IMR-90 (cell line): ENCODE measurements around the gene TNF. TPM values are rescaled to one million over a fixed set of nuclear protein-coding genes. Genes with fewer than 3 reads are reported as not detected.

Source experiments
- ATAC-seq: fragments of 200-7000 bp; cut with Tn5 transposase; 2 replicates; pipeline ENCODE4 v1.9.1; 2020; ENCODE audit warnings: low read depth, mild to moderate bottlenecking, moderate library complexity
- BruUV-seq: library from RNA; stranded (reverse); fragments of 400-500 nt; replicated peaks from 2 replicates; lab custom pipeline; 2021; lab: Mats Ljungman, UMichigan
- CTCF ChIA-PET: fragments of 300-600 bp; formaldehyde crosslinking; extraction: SDS; loops from one replicate; lab custom pipeline; 2021; ENCODE audit warnings: antibody characterized with exemption; lab: Yijun Ruan, JAX
- POLR2A ChIA-PET: fragments of 300-600 bp; sonication (Branson Sonifier 250); formaldehyde crosslinking; loops from one replicate; lab custom pipeline; 2022; ENCODE audit warnings: antibody characterized with exemption; ENCODE audit not compliant: unreplicated experiment; lab: Charles Lee
- DNase-seq: peaks from one replicate; pipeline ENCODE4 v3.0.0; 2013
- H2AFZ ChIP-seq: replicated peaks from 2 replicates; pipeline ENCODE3; 2013; ENCODE audit warnings: low read length, mild to moderate bottlenecking; ENCODE audit not compliant: poor library complexity
- H2AK5ac ChIP-seq: 2 replicates; pipeline ENCODE4 v1.6.1; 2013; ENCODE audit warnings: low read depth, low read length, inconsistent platforms
- H2AK9ac ChIP-seq: replicated peaks from 2 replicates; pipeline ENCODE3; 2013; ENCODE audit warnings: mild to moderate bottlenecking, low read depth, low read length, moderate library complexity; ENCODE audit not compliant: poor library complexity
- H2BK120ac ChIP-seq: 2 replicates; pipeline ENCODE4 v1.6.1; 2013; ENCODE audit warnings: low read depth, low read length, inconsistent platforms
- H2BK15ac ChIP-seq: 3 replicates; pipeline ENCODE4 v1.6.1; 2013; ENCODE audit warnings: low read depth, low read length, inconsistent platforms
- H2BK20ac ChIP-seq: 2 replicates; pipeline ENCODE4 v1.6.1; 2013; ENCODE audit warnings: low read depth, mild to moderate bottlenecking, inconsistent platforms, low read length, moderate library complexity
- H2BK5ac ChIP-seq: 2 replicates; pipeline ENCODE4 v1.6.1; 2013; ENCODE audit warnings: mild to moderate bottlenecking, low read depth, low read length, inconsistent platforms; ENCODE audit not compliant: poor library complexity, severe bottlenecking
- H3K14ac ChIP-seq: replicated peaks from 2 replicates; pipeline ENCODE4 v1.6.1; 2013; ENCODE audit warnings: low read depth, low read length, inconsistent platforms
- H3K18ac ChIP-seq: 2 replicates; pipeline ENCODE4 v1.6.1; 2013; ENCODE audit warnings: low read depth, low read length, control low read depth
- H3K23ac ChIP-seq: 2 replicates; pipeline ENCODE4 v1.6.1; 2013; ENCODE audit warnings: low read depth, low read length, inconsistent platforms
- H3K27ac ChIP-seq: 2 replicates; pipeline ENCODE4 v1.5.1; 2013; ENCODE audit warnings: mild to moderate bottlenecking, control low read depth, low read length; ENCODE audit not compliant: insufficient read depth
- H3K27me3 ChIP-seq: 2 replicates; pipeline ENCODE4 v1.6.1; 2013; ENCODE audit warnings: low read length; ENCODE audit not compliant: control insufficient read depth, insufficient read depth
- H3K36me3 ChIP-seq: 2 replicates; pipeline ENCODE4 v1.6.1; 2013; ENCODE audit warnings: low read length, mixed read lengths; ENCODE audit not compliant: control insufficient read depth, insufficient read depth
- H3K4ac ChIP-seq: 2 replicates; pipeline ENCODE4 v1.6.1; 2013; ENCODE audit warnings: low read depth, low read length, inconsistent platforms
- H3K4me1 ChIP-seq: 2 replicates; pipeline ENCODE4 v1.6.1; 2013; ENCODE audit warnings: low read length, mixed read lengths; ENCODE audit not compliant: control insufficient read depth, insufficient read depth
- H3K4me2 ChIP-seq: 2 replicates; pipeline ENCODE4 v1.6.1; 2013; ENCODE audit warnings: low read depth, mild to moderate bottlenecking, control low read depth, low read length, moderate library complexity
- H3K4me3 ChIP-seq: 2 replicates; pipeline ENCODE4 v1.5.1; 2013; ENCODE audit warnings: low read depth, mild to moderate bottlenecking, control low read depth, low read length, moderate library complexity; ENCODE audit not compliant: insufficient read depth
- H3K56ac ChIP-seq: 2 replicates; pipeline ENCODE4 v1.6.1; 2013; ENCODE audit warnings: low read length, inconsistent platforms; ENCODE audit not compliant: insufficient read depth; ENCODE audit errors: extremely low read depth
- H3K79me1 ChIP-seq, 2 experiments: 2 replicates each; pipeline ENCODE4 v1.6.1; 2013; ENCODE audit warnings: low read length in 2 of 2, inconsistent platforms in 1 of 2, low read depth in 1 of 2
- H3K9ac ChIP-seq: 2 replicates; pipeline ENCODE4 v1.6.1; 2013; ENCODE audit warnings: low read depth, low read length, control low read depth
- H3K9me1 ChIP-seq: 2 replicates; pipeline ENCODE4 v1.6.1; 2013; ENCODE audit warnings: low read length, inconsistent platforms; ENCODE audit not compliant: insufficient read depth
- H3K9me3 ChIP-seq: 2 replicates; pipeline ENCODE4 v1.6.1; 2013; ENCODE audit warnings: low read length; ENCODE audit not compliant: control insufficient read depth, insufficient read depth
- H4K20me1 ChIP-seq: 2 replicates; pipeline ENCODE4 v1.6.1; 2013; ENCODE audit warnings: low read length, inconsistent platforms; ENCODE audit not compliant: insufficient read depth
- H4K5ac ChIP-seq: 2 replicates; pipeline ENCODE4 v1.6.1; 2013; ENCODE audit warnings: mild to moderate bottlenecking, low read depth, low read length, control low read depth
- H4K8ac ChIP-seq, 2 experiments: 2 replicates each; pipeline ENCODE4 v1.6.1; 2013; ENCODE audit warnings: low read depth in 2 of 2, low read length in 2 of 2, control low read depth in 1 of 2, inconsistent platforms in 1 of 2
- H4K91ac ChIP-seq: 2 replicates; pipeline ENCODE4 v1.6.1; 2013; ENCODE audit warnings: low read depth, low read length, inconsistent platforms; ENCODE audit not compliant: insufficient read depth
- BHLHE40 ChIP-seq: fragments of 150-350 bp; IDR thresholded peaks from 2 replicates; pipeline ENCODE4 v1.6.1; 2016; ENCODE audit warnings: mild to moderate bottlenecking, low read depth, low read length
- CEBPB ChIP-seq: IDR thresholded peaks from 2 replicates; pipeline ENCODE4 v1.6.1; 2012; ENCODE audit warnings: low read depth, low read length, improper control_type of control experiment
- CHD1 ChIP-seq: IDR thresholded peaks from 2 replicates; pipeline ENCODE4 v1.6.1; 2012; ENCODE audit warnings: low read depth, low read length, improper control_type of control experiment
- CTCF ChIP-seq: conservative IDR thresholded peaks from 2 replicates; pipeline ENCODE4 v1.5.1; 2012; ENCODE audit warnings: mild to moderate bottlenecking, low read depth, low read length, improper control_type of control experiment
- ELK1 ChIP-seq: fragments of 150-350 bp; IDR thresholded peaks from 2 replicates; pipeline ENCODE4 v1.6.1; 2016; ENCODE audit warnings: low read depth, mild to moderate bottlenecking, low read length, moderate library complexity, borderline replicate concordance
- FOS ChIP-seq: fragments of 150-350 bp; IDR thresholded peaks from 2 replicates; pipeline ENCODE4 v1.6.1; 2016; ENCODE audit warnings: low read depth, low read length
- MXI1 ChIP-seq: IDR thresholded peaks from 2 replicates; pipeline ENCODE4 v1.6.1; 2012; ENCODE audit warnings: low read depth, mild to moderate bottlenecking, low read length, moderate library complexity, borderline replicate concordance
- NFE2L2 ChIP-seq: fragments of 150-350 bp; IDR thresholded peaks from 2 replicates; pipeline ENCODE4 v1.6.1; 2016; ENCODE audit warnings: low read depth, mild to moderate bottlenecking, low read length
- POLR2A ChIP-seq: IDR thresholded peaks from 2 replicates; pipeline ENCODE4 v1.6.1; 2012; ENCODE audit warnings: mild to moderate bottlenecking, low read depth, low read length
- RAD21 ChIP-seq: IDR thresholded peaks from 2 replicates; pipeline ENCODE4 v1.6.1; 2012; ENCODE audit warnings: low read length, improper control_type of control experiment
- RCOR1 ChIP-seq: IDR thresholded peaks from 2 replicates; pipeline ENCODE4 v1.6.1; 2012; ENCODE audit warnings: mild to moderate bottlenecking, low read length, improper control_type of control experiment; ENCODE audit not compliant: insufficient replicate concordance
- RFX5 ChIP-seq: IDR thresholded peaks from 2 replicates; pipeline ENCODE4 v1.8.0; 2012; ENCODE audit warnings: low read depth, mild to moderate bottlenecking, low read length, moderate library complexity
- SMC3 ChIP-seq: fragments of 150-350 bp; IDR thresholded peaks from 2 replicates; pipeline ENCODE4 v1.6.1; 2016; ENCODE audit warnings: low read depth, mild to moderate bottlenecking, antibody characterized with exemption, low read length, moderate library complexity
- USF2 ChIP-seq: fragments of 150-350 bp; IDR thresholded peaks from 2 replicates; pipeline ENCODE4 v1.6.1; 2017; ENCODE audit warnings: mild to moderate bottlenecking, antibody characterized with exemption, low read length, low read depth
- WGBS, 2 experiments: methylation state at CpG; one replicate each; pipeline versions ENCODE4 v1.1.5 to v1.1.7; 2013; ENCODE audit warnings: missing lambda C conversion rate in 2 of 2; ENCODE audit not compliant: insufficient read length in 1 of 2; ENCODE audit errors: extremely low coverage in 2 of 2; 5-methylcytosine and 5-hydroxymethylcytosine counted together
- dilution Hi-C: fragments of 300-500 bp; cut with HindIII; formaldehyde crosslinking; loops from one replicate; pipeline ENCODE4 v1.14.3; 2018; ENCODE audit warnings: low sequenced_read_pairs; ENCODE audit not compliant: unreplicated experiment
- in situ Hi-C: fragments of 300-500 bp; cut with MboI; formaldehyde crosslinking; loops from 3 replicates; pipeline ENCODE4 v1.14.3; 2019; ENCODE audit warnings: low sequenced_read_pairs, inconsistent platforms, mixed read lengths
- intact Hi-C: fragments of 100-400 bp; cut with micrococcal nuclease; formaldehyde crosslinking; loops from 2 replicates; pipeline ENCODE4 v1.10.0; 2022
- polyA plus RNA-seq, 3 experiments: library from polyadenylated mRNA; depleted of rRNA; stranded (reverse); fragments of >200 nt; gene quantifications; 2 replicates each; pipeline ENCODE4 v1.2.3, GENCODE V29; 2012; ENCODE audit warnings: low replicate concordance in 1 of 3
- total RNA-seq: library from RNA; depleted of rRNA; stranded (reverse); fragments of >200 nt; gene quantifications from 2 replicates; pipeline ENCODE4 v1.2.3, GENCODE V29; 2012

TNF gene
- total and polyA plus RNA-seq, 2 of the 4 experiments (the other 2 are of a cell fraction) = not detected

- Histone ChIP-seq H3K4ac (peak within 1 kb of the TSS; percentile 55), H2BK120ac (no peak within 1 kb of the TSS), H3K4me1 (peaks cover 6% of the 10 kb centered on the region), H3K9ac (peak within 1 kb of the TSS; percentile 58), H4K20me1 (peaks cover 3% of the 10 kb centered on the region; the same call in 1 of the 2 replicates), H2BK20ac (no peak within 1 kb of the TSS), H3K23ac (no peak within 1 kb of the TSS), H3K18ac (no peak within 1 kb of the TSS), H4K8ac (peak within 1 kb of the TSS; percentile 28 to 91), H3K56ac (no peak within 1 kb of the TSS), H4K91ac (no peak within 1 kb of the TSS), H3K14ac (peak within 1 kb of the TSS; percentile 54; the same call in 1 of the 2 replicates), H3K9me1 (peaks cover 6% of the 10 kb centered on the region), H3K27ac (peak within 1 kb of the TSS; percentile 13; the same call in 1 of the 2 replicates), H3K4me3 (peak within 1 kb of the TSS; percentile 45), H2AFZ (peak within 1 kb of the TSS; percentile 88), H2BK15ac (no peak within 1 kb of the TSS), H2AK9ac (peak within 1 kb of the TSS; percentile 53), H3K4me2 (peak within 1 kb of the TSS; percentile 88), H2AK5ac (no peak within 1 kb of the TSS; the same call in 1 of the 2 replicates), H3K79me1 (peaks cover 8 to 39% of the 10 kb centered on the region in 2 experiments; a peak in 3 of 4 replicates), H3K27me3 (no peaks in the 10 kb centered on the region), H4K5ac (peak within 1 kb of the TSS; percentile 51), H2BK5ac (peak within 1 kb of the TSS; percentile 37), H3K9me3 (no peaks in the 10 kb centered on the region), H3K36me3 (peaks cover 11% of the 10 kb centered on the region)
- WGBS, 2 experiments = 0% methylated on average over 1 of the region's 11 CpGs; no CpG with 5 or more reads in 1 of the 2 experiments
- dilution Hi-C loops = no loop called here
- DNase-seq (peak; percentile 93), ATAC-seq (peak; percentile 81)
- ChIA-PET CTCF (interaction anchor here (0.7 to 1.8 kb wide), 12 partner anchors 17 to 115 kb away, joined by 3 to 15 read pairs (median 4); partner anchors contain the start of genes LST1 and NCR3), POLR2A (interaction anchor here (0.6 to 1.1 kb wide), 3 partner anchors 35 to 329 kb away, joined by 3 to 13 read pairs (median 7); no protein-coding TSS in a partner anchor)
- no TSS peak for BruUV-seq
- intact Hi-C loops = loop anchor here (1.0 to 5.0 kb wide), 6 partner anchors 36 to 406 kb away; partner anchors contain the start of genes GPANK1, HSPA1B and LTB
- in situ Hi-C loops = loop anchor here (5.0 to 10.0 kb wide), 2 partner anchors 51 to 288 kb away; no protein-coding TSS in a partner anchor
- TF ChIP-seq MXI1 (no peak), BHLHE40 (no peak), ELK1 (no peak), RAD21 (peak; percentile 99), SMC3 (peak; percentile 95), USF2 (no peak), NFE2L2 (no peak), CHD1 (no peak), RCOR1 (peak; percentile 79), CEBPB (no peak), FOS (no peak), POLR2A (peak; percentile 51; the same call in 1 of the 2 replicates), CTCF (peak; percentile 99), RFX5 (no peak)
Observed at GRCh38 chr6:31546339-31546957, 28.9 kb upstream of the TNF start, which contains the start of gene ATP6V1G2. Gene ATP6V1G2, minus strand, starts transcription at chr6:31546608. Its CDS starts 49 bp downstream, at chr6:31546559.
